Measurements from ENCODE around the gene TNFRSF6B.

TNFRSF6B gene

DNA sequence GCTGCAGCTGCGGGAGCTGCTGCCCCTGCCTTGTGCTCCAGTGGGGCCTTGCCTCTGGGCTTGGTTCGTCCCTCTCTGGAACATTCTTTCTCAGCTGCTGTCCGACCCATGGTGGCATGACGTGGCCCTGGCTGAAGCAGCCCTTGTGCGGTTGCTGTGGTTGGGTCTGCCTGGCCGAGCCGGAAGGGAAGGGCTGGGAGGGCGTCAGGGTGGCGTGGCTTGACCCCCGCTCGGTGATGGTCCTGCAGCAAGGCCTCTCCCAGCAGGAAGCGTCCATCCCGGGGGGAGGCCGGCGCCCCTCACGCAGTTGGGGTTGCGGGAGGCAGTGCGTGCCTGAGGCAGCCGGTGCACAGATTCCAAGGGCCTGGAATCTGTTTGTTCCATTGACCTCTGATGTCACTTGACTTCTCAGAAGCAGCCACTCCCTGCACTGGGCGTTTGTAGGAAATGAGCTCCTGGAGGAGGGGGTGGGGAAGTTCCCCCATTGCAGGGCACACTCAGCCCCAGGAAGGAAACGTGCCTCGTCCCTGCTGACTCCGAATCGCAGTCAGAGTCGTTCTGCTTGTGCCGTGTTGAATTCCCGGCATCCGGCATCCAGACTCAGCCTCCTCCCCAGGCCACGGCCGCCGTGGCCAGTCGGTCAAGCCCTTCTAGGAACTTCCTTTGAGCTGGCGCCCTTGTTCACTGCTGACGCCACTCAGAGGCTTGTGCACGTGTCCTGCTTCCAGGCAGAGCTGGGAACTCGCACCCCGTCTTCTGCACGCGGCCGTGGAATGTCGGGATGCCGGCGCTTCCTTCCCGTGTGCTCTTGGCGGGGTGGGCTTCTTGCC, 9.7 kb upstream of the TNFRSF6B start:
- no peak for DNase-seq

- DNase-seq: no peak
Observed at GRCh38 chr20:63687419-63688178, 8.9 kb upstream of the TNFRSF6B start.

DNA sequence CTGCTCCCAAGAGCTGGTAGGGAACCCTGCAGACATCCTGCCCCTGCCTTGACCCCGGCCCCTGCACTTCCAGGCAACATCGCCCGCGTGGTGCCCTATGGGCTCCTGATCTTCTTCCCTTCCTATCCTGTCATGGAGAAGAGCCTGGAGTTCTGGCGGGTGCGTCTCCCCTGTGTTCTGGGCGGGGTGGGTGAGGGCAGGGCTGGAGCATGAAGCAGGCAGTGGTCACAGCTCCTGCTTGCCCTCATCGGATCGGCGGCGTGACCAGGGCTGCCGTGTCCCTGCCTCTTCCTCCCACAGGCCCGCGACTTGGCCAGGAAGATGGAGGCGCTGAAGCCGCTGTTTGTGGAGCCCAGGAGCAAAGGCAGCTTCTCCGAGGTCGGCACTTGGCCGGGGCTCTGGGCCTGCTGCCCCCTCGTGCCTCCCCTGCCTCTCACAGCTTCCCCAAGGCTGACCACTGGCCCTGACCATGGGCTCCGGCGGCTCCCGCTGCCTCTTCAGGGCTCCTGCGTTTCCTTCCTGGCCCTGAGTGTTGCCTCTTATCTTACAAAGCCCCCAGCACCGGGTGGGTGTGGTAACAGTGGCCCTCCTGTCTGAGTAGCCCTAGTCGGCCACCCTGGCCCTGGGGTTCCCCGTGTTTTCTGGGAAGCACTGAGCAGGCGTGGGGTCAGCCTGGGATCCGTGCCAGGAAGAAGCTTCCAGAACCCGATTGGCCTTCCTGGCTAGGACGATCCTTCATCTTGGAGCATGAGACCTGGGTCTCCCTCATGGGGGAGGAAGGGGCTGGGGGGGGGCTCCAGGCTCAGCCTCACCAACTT, 8.0 kb upstream of the TNFRSF6B start:
- no peak for DNase-seq

GRCh38 chr20:63689046-63690002, 7.1 kb upstream of the TNFRSF6B start:
- DNase-seq: no peak

GRCh38 chr20:63690003-63690897, 6.2 kb upstream of the TNFRSF6B start:
- no peak for DNase-seq

- DNase-seq: no peak
Observed at GRCh38 chr20:63690898-63691710, 5.3 kb upstream of the TNFRSF6B start.

DNA sequence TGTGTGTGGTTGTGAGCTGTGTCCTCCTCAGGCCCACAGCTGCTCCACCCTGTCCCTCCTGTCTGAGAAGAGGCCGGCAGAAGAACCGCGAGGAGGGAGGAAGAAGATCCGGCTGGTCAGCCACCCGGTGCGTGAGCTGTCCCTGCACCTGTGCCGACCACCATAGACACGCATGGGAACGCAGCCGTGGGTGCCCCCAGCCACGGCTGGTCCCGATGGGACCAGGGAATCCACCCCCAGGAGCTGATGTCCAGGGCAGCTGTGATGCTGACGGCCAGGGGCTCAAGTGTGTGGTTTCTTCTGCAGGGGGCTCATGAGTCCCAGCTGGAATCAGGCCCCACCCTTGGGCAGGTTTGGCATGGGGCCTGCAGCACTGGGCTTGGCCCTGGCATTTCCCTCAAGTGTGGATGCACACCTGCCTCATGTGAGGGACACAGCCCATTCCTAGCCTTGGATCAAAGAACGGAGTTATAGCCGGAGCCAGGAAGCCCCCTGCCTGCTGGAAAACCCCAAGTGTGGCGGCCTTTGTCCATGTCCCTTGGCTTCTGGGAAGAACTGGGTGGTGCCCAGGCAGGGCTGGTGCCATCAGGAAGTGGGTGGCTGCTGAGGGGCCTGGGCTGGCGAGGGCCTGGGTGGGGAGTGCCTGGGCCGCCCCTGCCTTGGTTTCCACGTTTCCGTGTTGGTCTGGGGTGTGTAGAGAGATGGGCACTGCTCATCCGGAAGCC, 4.6 kb upstream of the TNFRSF6B start:
- DNase-seq: no peak

DNA sequence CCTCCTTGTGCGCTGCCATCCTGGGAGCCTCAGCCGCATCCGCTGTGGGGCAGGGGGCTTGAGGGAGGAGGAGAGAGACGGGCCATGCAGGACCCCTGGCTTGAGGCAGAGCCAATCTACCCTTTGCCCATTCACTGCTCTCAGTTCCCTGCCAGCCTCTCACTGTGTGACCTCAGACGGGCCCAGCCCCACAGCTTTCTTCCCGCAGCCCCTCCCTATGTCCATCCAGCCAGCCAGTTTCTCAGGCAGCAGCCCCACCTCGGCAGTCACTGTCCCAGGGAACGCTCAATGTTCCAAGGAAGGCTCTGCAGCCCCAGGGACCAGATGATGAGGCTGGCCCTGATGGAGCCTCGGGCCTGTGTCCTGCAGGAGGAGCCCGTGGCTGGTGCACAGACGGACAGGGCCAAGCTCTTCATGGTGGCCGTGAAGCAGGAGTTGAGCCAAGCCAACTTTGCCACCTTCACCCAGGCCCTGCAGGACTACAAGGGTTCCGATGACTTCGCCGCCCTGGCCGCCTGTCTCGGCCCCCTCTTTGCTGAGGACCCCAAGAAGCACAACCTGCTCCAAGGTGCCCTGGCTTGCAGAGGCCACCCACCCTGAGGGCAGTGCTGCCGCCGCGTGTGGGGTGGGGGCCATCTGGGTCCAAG, 3.9 kb upstream of the TNFRSF6B start:
- DNase-seq: no peak

DNA sequence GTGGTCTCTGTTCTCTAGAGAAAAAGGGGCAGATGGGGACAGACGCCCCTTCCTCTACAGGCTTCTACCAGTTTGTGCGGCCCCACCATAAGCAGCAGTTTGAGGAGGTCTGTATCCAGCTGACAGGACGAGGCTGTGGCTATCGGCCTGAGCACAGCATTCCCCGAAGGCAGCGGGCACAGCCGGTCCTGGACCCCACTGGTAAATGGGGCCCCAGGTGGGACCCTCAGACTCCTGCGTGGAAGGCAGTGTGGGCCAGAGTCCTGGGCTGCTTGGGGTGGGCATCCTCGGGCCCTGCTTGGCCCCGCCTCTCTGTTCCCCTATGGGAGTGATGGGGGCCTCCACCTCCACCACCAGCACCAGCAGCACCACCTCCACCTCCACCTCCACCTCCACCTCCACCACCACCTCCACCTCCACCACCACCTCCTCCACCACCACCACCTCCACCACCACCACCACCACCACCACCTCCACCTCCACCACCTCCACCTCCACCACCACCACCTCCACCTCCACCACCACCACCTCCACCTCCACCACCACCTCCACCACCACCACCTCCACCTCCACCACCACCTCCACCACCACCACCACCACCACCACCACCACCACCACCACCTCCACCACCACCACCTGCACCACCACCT, 3.2 kb upstream of the TNFRSF6B start:
- DNase-seq: no peak

DNA sequence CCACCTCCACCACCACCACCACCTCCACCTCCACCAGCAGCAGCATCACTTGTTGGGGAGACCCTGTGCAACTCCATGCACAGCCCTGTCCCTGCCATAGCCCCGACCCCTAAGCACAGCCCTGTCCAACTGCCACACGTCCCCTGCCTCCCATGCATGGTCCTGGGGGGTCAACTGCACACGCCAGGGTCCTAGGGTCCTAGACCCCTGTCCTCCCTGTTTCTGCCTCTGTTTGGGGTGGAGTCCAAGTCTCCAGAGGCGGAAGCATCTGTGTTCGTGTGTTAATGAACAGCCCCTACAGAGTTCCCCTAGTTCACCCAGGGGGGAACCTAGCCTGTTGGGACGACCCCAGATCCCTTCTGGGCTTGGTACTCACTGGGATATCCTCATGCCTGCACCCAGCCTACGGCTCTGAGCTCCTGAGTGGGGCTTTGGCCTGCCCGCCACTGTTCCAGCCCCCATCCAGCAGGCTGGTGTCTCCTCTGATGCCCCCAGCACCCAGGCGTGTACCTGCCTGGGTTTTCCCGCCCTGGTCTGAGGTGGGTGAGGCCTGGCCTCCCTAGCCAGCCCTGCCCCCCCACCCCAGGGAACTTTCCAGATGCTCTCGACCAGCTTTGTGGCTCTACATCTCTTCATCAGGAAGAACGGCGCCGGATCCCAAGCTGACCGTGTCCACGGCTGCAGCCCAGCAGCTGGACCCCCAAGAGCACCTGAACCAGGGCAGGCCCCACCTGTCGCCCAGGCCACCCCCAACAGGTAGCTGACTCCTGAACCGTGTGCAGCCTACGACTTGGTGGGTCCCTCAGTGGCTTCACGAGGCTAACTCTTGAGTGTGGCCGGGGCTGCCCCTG, 2.5 kb upstream of the TNFRSF6B start:
- DNase-seq: no peak

DNA sequence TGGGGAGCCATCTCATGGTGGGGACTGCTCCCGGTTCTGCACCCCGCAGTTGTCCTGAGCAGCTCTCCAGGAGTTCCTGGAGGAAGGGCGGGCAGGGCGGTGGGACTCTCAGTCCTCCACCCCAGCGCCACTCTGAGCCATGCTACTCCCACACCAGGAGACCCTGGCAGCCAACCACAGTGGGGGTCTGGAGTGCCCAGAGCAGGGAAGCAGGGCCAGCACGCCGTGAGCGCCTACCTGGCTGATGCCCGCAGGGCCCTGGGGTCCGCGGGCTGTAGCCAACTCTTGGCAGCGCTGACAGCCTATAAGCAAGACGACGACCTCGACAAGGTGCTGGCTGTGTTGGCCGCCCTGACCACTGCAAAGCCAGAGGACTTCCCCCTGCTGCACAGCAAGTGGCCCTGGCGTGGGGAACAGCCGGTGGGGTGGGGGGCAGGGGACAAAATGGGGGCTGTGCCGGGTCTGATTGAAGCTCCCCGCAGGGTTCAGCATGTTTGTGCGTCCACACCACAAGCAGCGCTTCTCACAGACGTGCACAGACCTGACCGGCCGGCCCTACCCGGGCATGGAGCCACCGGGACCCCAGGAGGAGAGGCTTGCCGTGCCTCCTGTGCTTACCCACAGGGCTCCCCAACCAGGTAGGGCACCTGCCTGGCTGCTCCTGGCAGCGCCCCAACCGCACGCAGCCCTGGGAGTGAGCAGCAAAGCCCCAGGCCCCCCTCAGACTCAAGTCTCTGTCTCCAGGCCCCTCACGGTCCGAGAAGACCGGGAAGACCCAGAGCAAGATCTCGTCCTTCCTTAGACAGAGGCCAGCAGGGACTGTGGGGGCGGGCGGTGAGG, 1.6 kb upstream of the TNFRSF6B start:
- no peak for DNase-seq

- DNase-seq: no peak
Observed at GRCh38 chr20:63695424-63696305, 787 bp upstream of the TNFRSF6B start.

DNA sequence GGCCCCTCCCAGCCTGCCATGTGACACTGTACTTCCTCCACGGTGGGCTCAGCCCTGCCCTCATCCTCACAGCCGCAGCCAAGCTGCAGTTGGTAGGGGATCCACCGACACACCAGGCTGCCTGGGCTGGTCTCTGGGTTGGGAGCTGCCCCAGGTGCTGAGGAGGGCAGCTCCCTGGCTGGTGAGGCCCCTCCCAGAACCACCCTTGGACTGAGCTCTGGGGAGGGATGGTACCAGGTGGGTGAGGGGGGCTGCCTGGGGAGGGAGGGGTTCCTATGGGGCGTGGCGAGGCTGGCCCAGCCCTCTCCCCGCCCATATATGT, 185 bp upstream of the TNFRSF6B start:
- DNase-seq: no peak

- DNase-seq: no peak
Observed at GRCh38 chr20:63697357-63697867, 960 bp downstream of the TNFRSF6B start.

GRCh38 chr20:63697868-63698545, 1.6 kb downstream of the TNFRSF6B start:
- DNase-seq: no peak

All from NCI-H1694 (cell line).